ENCODE data around the gene POU2F2. TPM values are rescaled to one million over a fixed set of nuclear protein-coding genes. Genes with fewer than 3 reads are reported as not detected.

Gene POU2F2
- total and polyA plus RNA-seq, 7 donors = 0.14 to 0.86 (median 0.43) TPM

DNA sequence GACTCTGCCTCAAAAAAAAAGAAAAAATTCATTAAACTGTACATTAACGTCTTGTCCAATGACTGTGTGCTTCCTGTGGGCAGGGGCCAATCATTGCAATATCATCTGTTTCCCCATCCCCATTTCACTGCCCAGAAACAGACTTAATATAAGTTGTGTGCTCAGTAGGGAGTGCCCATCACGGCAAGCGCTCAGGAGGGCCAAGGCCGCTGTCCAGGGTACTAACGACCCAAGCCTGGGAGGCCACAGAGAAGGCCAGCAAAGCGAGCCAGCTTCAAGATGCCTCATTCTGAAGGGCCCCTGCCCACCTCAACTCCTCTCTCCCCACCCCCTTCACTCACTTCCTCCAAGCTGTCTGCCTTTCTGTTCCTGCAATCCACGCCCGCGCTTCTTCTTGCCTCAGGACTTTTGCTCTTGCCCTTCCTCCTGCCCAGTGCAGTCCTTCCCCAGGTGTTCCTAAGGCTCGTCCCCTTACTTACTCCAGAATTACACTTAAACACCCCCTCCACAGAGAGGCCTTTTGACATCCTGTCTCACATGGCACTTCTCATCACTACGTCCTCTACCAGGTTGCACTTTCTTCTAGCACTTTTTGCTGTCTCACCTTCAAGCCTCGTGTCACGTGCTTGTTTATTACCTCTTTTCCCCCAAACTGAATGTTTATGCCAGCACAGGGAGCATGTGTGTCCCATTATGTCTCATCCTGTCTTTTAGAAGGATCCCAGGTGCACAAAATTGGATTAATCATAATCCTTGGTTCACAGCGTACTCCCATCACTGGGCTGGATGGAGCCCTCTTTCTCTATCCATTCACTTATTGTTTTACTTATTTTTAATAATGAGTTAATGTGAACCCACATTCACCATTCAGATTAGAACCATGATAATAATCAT is 11.3 kb upstream of the POU2F2 start:
- no peak overlapping the region for H3K4me3 ChIP-seq
- TF ChIP-seq, protein P1, sequence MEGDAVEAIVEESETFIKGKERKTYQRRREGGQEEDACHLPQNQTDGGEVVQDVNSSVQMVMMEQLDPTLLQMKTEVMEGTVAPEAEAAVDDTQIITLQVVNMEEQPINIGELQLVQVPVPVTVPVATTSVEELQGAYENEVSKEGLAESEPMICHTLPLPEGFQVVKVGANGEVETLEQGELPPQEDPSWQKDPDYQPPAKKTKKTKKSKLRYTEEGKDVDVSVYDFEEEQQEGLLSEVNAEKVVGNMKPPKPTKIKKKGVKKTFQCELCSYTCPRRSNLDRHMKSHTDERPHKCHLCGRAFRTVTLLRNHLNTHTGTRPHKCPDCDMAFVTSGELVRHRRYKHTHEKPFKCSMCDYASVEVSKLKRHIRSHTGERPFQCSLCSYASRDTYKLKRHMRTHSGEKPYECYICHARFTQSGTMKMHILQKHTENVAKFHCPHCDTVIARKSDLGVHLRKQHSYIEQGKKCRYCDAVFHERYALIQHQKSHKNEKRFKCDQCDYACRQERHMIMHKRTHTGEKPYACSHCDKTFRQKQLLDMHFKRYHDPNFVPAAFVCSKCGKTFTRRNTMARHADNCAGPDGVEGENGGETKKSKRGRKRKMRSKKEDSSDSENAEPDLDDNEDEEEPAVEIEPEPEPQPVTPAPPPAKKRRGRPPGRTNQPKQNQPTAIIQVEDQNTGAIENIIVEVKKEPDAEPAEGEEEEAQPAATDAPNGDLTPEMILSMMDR (IDR thresholded peaks at IDR 0.05) = no peak
- H3K4me1 ChIP-seq = no peaks in the 10 kb centered on the region
- no peaks in the 10 kb centered on the region for H3K36me3 ChIP-seq (ENCODE audit: insufficient read depth in 1 of 2, low read depth in 1 of 2)
- no peak overlapping the region for H3K27ac ChIP-seq
- no peak for ATAC-seq
- intact Hi-C loops (cut with DNase I) = no loop called here
- WGBS, 3 donors = 46 to 47% (median 46%) methylated on average over 14 of the region's 14 CpGs
- H3K9me3 ChIP-seq = no peaks in the 10 kb centered on the region
- no peak for DNase-seq
- peaks cover 0 to 36% (median 7%) of the 10 kb centered on the region in 3 donors for H3K27me3 ChIP-seq (ENCODE audit: insufficient read depth in 3 of 3, low read length in 2 of 3)

DNA sequence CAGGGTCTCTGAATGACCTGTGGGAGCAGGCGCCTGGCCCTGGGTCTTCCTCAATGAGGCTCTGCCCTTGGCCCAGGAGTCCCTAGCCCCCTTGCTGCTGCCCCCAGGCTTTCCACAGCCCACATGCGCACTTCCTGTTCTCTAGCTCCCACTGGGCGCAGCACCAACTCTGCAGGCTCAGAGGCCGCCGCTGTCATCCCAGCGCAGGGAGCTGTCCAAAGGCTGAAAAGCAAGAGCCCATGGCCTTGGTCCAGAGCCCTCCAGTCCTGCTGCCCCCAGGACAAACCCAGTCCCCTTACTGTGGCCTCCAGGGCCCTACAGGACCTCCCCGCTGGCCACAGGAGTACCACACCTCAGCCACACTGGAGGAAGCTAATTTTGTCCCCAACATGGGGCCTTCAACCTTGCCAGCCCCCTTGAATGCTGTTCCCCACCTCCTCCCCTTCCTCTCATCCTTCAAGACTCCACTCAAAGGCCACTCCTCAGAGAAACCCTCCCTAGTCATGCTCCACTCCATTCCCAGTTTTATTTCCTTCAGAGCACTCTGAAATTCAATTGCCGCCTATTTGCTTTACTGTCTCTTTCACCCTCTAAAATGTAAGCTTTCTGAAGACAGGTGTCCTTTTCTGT is 8.0 kb upstream of the POU2F2 start:
- Histone ChIP-seq H3K9me3 (no peaks in the 10 kb centered on the region), H3K4me1 (no peaks in the 10 kb centered on the region), H3K27ac (no peak overlapping the region), H3K27me3 (ENCODE audit: insufficient read depth in 3 of 3, low read length in 2 of 3) (peaks cover 0 to 26% (median 2%) of the 10 kb centered on the region in 3 donors), H3K4me3 (no peak overlapping the region), H3K36me3 (ENCODE audit: insufficient read depth in 1 of 2, low read depth in 1 of 2) (no peaks in the 10 kb centered on the region)
- TF ChIP-seq, protein P1 (IDR thresholded peaks at IDR 0.05) = no peak
- WGBS, 3 donors = 8% methylated on average over 8 of the region's 8 CpGs
- ATAC-seq (no peak), DNase-seq (peak; percentile 41 to 68)
- intact Hi-C loops (cut with DNase I) = no loop called here

DNA sequence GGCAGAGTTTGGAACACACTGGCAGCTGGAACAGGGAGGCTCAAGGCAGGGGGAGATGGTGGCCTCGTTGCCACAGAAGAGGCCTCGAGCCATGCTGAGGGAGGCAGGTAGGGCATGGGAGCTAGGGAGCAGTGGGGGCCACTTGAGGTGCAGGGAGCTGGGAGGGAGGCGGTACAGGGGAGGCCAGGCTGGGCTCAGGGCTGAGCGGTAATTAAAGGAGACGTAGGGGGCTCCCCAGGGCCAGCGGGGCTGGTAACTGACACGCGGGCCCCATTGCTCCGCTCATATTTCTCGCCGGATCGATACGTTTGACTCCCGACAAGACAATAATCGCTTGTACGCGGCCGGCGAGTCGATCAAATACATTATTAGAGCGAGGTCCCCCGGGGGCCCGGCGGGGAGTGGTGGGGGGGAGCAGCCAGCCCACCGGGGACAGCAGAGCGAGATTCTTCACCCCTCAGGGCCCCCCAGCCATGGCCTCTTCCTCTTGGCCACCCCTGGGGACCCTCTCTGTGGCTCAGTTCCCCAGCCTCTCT is 2.4 kb upstream of the POU2F2 start:
- DNase-seq (no peak), ATAC-seq (no peak)
- H3K27me3 ChIP-seq (ENCODE audit: insufficient read depth in 3 of 3, low read length in 2 of 3) = peaks cover 0 to 32% (median 12%) of the 10 kb centered on the region in 3 donors
- H3K27ac ChIP-seq = no peak overlapping the region
- H3K36me3 ChIP-seq (ENCODE audit: insufficient read depth in 1 of 2, low read depth in 1 of 2) = no peaks in the 10 kb centered on the region
- whole genome bisulfite sequencing, 3 donors = 63 to 70% (median 66%) methylated on average over 17 to 26 of the region's 26 CpGs
- intact Hi-C loops (cut with DNase I) = loop anchor here (5.0 to 10.0 kb wide), 5 partner anchors 160 to 300 kb away; partner anchors contain the start of genes CNFN (in 1 of the 2) and MEGF8 (in 1 of the 2)
- peaks cover 3% of the 10 kb centered on the region for H3K4me1 ChIP-seq
- TF ChIP-seq, protein P1 (IDR thresholded peaks at IDR 0.05) = no peak
- H3K4me3 ChIP-seq = no peak overlapping the region
- no peaks in the 10 kb centered on the region for H3K9me3 ChIP-seq

DNA sequence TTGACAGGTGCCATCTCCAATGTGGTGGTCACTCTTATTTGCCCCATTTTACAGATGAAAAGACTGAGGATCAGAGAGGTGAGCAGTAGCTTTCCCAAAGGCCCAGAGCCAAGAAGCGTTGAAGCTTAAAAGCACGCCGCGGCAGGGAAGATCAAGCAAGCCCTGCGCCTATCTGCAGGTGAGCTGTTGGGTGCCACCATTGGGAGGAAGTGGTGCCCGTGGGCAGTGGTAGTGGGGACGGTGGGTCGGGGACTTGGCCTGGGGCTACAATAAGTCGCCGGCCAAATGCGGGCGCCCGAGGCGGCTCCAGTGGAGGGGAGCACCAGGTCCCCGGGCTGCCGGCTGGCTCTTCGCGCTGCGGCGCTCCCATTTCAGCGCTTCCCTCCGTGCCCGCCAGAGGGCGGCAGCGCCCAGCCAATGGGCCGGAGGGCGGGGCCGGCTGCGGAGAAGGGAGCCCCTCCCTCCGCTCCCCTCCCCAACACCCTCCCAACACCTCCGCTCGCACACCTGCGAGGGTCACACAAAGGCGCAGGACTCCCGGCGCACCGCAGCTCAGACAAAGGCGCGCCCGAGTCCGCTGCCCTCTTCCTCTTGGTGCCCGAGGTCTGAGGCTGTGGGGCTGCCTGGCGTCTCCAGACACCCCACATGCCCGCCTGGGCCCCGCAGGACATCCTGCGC is 744 bp upstream of the POU2F2 start:
- Histone ChIP-seq H3K4me1 (peaks cover 3% of the 10 kb centered on the region), H3K9me3 (no peaks in the 10 kb centered on the region), H3K27ac (no peak overlapping the region), H3K4me3 (peak overlapping the region; percentile 49), H3K36me3 (ENCODE audit: insufficient read depth in 1 of 2, low read depth in 1 of 2) (no peaks in the 10 kb centered on the region), H3K27me3 (ENCODE audit: insufficient read depth in 3 of 3, low read length in 2 of 3) (peaks cover 0 to 30% (median 12%) of the 10 kb centered on the region in 3 donors)
- 4 to 10% (median 4%) methylated on average over 20 to 46 of the region's 46 CpGs for WGBS, 3 donors
- ATAC-seq = peak; percentile 82 to 96 (median 86)
- DNase-seq = peak; percentile 68 to 80
- intact Hi-C loops (cut with DNase I) = loop anchor here (2.0 to 10.0 kb wide), 6 partner anchors 52 to 302 kb away; partner anchors contain the start of genes CNFN (in 1 of the 2) and MEGF8 (in 1 of the 2)
- TF ChIP-seq, protein P1 (IDR thresholded peaks at IDR 0.05) = peak; percentile 95

All from psoas muscle (tissue), 8 donors.